PC-9 (cell line): ENCODE data around the gene HDAC2.

ENCODE experiments used
- EZH2 ChIP-seq: fragments of 200-600 bp; sonication (generic); IDR thresholded peaks from 2 replicates; pipeline ENCODE4 v1.8.0; 2017; ENCODE audit warnings: antibody characterized with exemption, low read depth
- TF ChIP-seq, protein P1 (sequence below): fragments of 200-600 bp; sonication (generic); conservative IDR thresholded peaks from 2 replicates; pipeline ENCODE4 v1.6.1; 2017; ENCODE audit warnings: mixed run types, antibody characterized with exemption, mild to moderate bottlenecking, moderate library complexity

DNA sequence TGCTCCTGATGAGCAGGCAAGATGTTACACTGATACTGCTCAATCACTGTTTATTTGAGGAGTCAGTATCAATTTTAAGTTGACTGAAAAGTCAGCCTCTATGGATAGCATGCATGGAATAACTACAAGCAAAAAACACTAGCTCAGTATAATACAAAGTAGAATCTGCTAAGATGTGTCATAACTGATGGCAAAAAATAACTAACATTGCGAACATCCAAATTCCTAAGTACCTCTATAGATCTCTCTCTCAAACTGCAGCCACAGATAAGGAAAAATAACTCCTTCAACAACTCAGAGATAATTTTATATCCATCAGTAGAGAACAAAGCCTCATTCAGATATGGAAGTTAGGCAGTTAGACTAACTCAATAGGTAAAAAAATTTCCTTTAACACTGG lies 16.3 kb downstream of the HDAC2 start:
- TF ChIP-seq, protein P1, sequence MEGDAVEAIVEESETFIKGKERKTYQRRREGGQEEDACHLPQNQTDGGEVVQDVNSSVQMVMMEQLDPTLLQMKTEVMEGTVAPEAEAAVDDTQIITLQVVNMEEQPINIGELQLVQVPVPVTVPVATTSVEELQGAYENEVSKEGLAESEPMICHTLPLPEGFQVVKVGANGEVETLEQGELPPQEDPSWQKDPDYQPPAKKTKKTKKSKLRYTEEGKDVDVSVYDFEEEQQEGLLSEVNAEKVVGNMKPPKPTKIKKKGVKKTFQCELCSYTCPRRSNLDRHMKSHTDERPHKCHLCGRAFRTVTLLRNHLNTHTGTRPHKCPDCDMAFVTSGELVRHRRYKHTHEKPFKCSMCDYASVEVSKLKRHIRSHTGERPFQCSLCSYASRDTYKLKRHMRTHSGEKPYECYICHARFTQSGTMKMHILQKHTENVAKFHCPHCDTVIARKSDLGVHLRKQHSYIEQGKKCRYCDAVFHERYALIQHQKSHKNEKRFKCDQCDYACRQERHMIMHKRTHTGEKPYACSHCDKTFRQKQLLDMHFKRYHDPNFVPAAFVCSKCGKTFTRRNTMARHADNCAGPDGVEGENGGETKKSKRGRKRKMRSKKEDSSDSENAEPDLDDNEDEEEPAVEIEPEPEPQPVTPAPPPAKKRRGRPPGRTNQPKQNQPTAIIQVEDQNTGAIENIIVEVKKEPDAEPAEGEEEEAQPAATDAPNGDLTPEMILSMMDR: no peak
- TF ChIP-seq EZH2: no peak
